Keratinocyte (primary cell): ENCODE data around the gene SNX3. TPM values are rescaled to one million over a fixed set of nuclear protein-coding genes. Genes with fewer than 3 reads are reported as not detected.

Source experiments
- DNase-seq: peaks from one replicate; pipeline ENCODE4 v3.0.0-alpha.2; 2011; ENCODE audit warnings: low read depth, missing footprints, low spot score
- FAIRE-seq: peaks from 2 replicates; lab custom pipeline; 2011; peaks lifted over from hg19 to GRCh38; lab: Jason Lieb, UNC
- H2AFZ ChIP-seq: 2 replicates; pipeline ENCODE4 v1.6.0; 2012; ENCODE audit warnings: low read length, control low read depth, inconsistent platforms; ENCODE audit not compliant: control insufficient read depth
- H3K27ac ChIP-seq: 2 replicates; pipeline ENCODE4 v1.5.1; 2011; ENCODE audit warnings: low read length; ENCODE audit not compliant: control insufficient read depth, insufficient read depth
- H3K27me3 ChIP-seq: 3 replicates; pipeline ENCODE4 v1.6.0; 2011; ENCODE audit warnings: low read length; ENCODE audit not compliant: control insufficient read depth, insufficient read depth; ENCODE audit errors: extremely low read depth
- H3K36me3 ChIP-seq, 2 experiments: 2 replicates in 1 of 2; 3 replicates in 1 of 2; pipeline ENCODE4 v1.5.1; 2011; ENCODE audit warnings: low read length in 2 of 2, mild to moderate bottlenecking in 1 of 2; ENCODE audit not compliant: control insufficient read depth in 2 of 2, insufficient read depth in 2 of 2; ENCODE audit errors: extremely low read depth in 1 of 2
- H3K4me1 ChIP-seq: 3 replicates; pipeline ENCODE4 v1.5.1; 2011; ENCODE audit warnings: low read length; ENCODE audit not compliant: control insufficient read depth, insufficient read depth; ENCODE audit errors: extremely low read depth
- H3K4me2 ChIP-seq: 3 replicates; pipeline ENCODE4 v1.6.0; 2011; ENCODE audit warnings: low read depth, low read length; ENCODE audit not compliant: control insufficient read depth, insufficient read depth; ENCODE audit errors: extremely low read depth
- H3K4me3 ChIP-seq, 3 experiments: fragments of 200-600 bp in 1 of 3; sonication (generic) in 1 of 3; 2 replicates in 2 of 3; 3 replicates in 1 of 3; pipeline ENCODE4 v1.5.1; 2011 to 2016; ENCODE audit warnings: low read length in 3 of 3, mild to moderate bottlenecking in 3 of 3, control low read depth in 2 of 3, inconsistent platforms in 1 of 3, low read depth in 1 of 3, mixed read lengths in 1 of 3, mixed run types in 1 of 3, moderate library complexity in 1 of 3; ENCODE audit not compliant: control insufficient read depth in 2 of 3, insufficient read depth in 2 of 3; ENCODE audit errors: extremely low read depth in 1 of 3
- H3K79me2 ChIP-seq: 2 replicates; pipeline ENCODE4 v1.6.0; 2012; ENCODE audit warnings: low read length; ENCODE audit not compliant: control insufficient read depth, insufficient read depth
- H3K9ac ChIP-seq: 3 replicates; pipeline ENCODE4 v1.6.0; 2011; ENCODE audit warnings: low read length; ENCODE audit not compliant: control insufficient read depth, insufficient read depth; ENCODE audit errors: extremely low read depth
- H3K9me1 ChIP-seq: 3 replicates; pipeline ENCODE4 v1.6.0; 2011; ENCODE audit warnings: low read length; ENCODE audit not compliant: control insufficient read depth, insufficient read depth; ENCODE audit errors: extremely low read depth
- H3K9me3 ChIP-seq: 2 replicates; pipeline ENCODE4 v1.5.1; 2012; ENCODE audit warnings: low read depth, low read length; ENCODE audit not compliant: control insufficient read depth
- H4K20me1 ChIP-seq: 3 replicates; pipeline ENCODE4 v1.6.0; 2011; ENCODE audit warnings: low read length; ENCODE audit not compliant: control insufficient read depth, insufficient read depth; ENCODE audit errors: extremely low read depth
- EZH2 ChIP-seq: IDR thresholded peaks from one replicate; pipeline ENCODE4 v1.6.1; 2012; ENCODE audit warnings: inconsistent platforms, mild to moderate bottlenecking, low read length, moderate library complexity
- dilution Hi-C: fragments of 300-500 bp; cut with MboI; formaldehyde crosslinking; loops from one replicate; pipeline ENCODE4 v1.7.0; 2020; ENCODE audit warnings: low sequenced_read_pairs; ENCODE audit not compliant: extremely low pct_ligation_motif_present
- polyA plus RNA-seq, 5 experiments: library from polyadenylated mRNA; depleted of rRNA in 3 of 5; stranded (reverse) in 3 of 5; stranded (forward) in 1 of 5; unstranded in 1 of 5; fragments of >200 nt; gene quantifications; 1 replicate in 1 of 5; 2 replicates in 3 of 5; 3 replicates in 1 of 5; pipeline versions ENCODE4 v1.2.1 to v1.2.3, GENCODE V29; 2011 to 2012; ENCODE audit warnings: missing spikeins in 2 of 5, low read depth in 1 of 5, low replicate concordance in 1 of 5
- TF ChIP-seq, protein P1 (sequence below), 3 experiments: IDR thresholded peaks in 1 of 3; conservative IDR thresholded peaks in 1 of 3; optimal IDR thresholded peaks in 1 of 3; 2 replicates in 2 of 3; 3 replicates in 1 of 3; pipeline versions ENCODE3 to v1.5.1; 2011; ENCODE audit warnings: low read length in 3 of 3, mild to moderate bottlenecking in 3 of 3, moderate library complexity in 2 of 3, control low read depth in 1 of 3, inconsistent platforms in 1 of 3; ENCODE audit not compliant: insufficient read depth in 2 of 3; ENCODE audit errors: extremely low read depth in 1 of 3

Gene SNX3
- polyA plus RNA-seq, 1 donor (not counting 4 experiments of a cell fraction or from before 2014, with no cell fraction given): 460 TPM

DNA sequence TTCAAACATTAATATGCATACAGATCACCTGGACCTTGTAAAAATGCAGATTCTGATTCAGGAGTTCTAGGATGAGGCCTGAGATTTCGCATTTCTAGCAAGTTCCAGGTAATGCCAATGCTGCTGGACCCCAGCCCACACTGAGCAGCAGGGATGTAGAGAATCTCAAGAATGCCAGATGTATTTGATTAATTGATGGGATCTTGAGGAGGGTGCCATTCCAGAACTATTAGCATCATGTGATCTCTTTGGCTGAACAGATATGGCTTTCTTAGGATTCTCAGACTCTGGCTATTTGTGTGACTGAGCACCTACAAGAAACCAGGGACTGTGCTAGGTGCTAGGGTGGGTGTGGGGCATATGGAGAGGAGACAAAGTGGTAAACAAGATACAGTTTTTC, 16.5 kb upstream of the SNX3 start:
- FAIRE-seq (no peak), DNase-seq (no peak)
- Histone ChIP-seq H3K4me1 (no peaks in the 10 kb centered on the region), H2AFZ (no peak overlapping the region), H3K79me2 (no peaks in the 10 kb centered on the region), H3K36me3 (no peaks in the 10 kb centered on the region), H4K20me1 (no peaks in the 10 kb centered on the region), H3K27me3 (no peaks in the 10 kb centered on the region), H3K4me2 (no peak overlapping the region), H3K9me3 (no peaks in the 10 kb centered on the region), H3K27ac (no peak overlapping the region), H3K9ac (no peak overlapping the region), H3K4me3 (no peak overlapping the region), H3K9me1 (no peaks in the 10 kb centered on the region)
- dilution Hi-C loops: no loop called here
- TF ChIP-seq, protein P1, sequence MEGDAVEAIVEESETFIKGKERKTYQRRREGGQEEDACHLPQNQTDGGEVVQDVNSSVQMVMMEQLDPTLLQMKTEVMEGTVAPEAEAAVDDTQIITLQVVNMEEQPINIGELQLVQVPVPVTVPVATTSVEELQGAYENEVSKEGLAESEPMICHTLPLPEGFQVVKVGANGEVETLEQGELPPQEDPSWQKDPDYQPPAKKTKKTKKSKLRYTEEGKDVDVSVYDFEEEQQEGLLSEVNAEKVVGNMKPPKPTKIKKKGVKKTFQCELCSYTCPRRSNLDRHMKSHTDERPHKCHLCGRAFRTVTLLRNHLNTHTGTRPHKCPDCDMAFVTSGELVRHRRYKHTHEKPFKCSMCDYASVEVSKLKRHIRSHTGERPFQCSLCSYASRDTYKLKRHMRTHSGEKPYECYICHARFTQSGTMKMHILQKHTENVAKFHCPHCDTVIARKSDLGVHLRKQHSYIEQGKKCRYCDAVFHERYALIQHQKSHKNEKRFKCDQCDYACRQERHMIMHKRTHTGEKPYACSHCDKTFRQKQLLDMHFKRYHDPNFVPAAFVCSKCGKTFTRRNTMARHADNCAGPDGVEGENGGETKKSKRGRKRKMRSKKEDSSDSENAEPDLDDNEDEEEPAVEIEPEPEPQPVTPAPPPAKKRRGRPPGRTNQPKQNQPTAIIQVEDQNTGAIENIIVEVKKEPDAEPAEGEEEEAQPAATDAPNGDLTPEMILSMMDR (optimal IDR thresholded peaks at IDR 0.05 in 1 of 3, IDR thresholded peaks at IDR 0.05 in 1 of 3, conservative IDR thresholded peaks at IDR 0.05 in 1 of 3; ENCODE audit: extremely low read depth in 1 of 3, insufficient read depth in 2 of 3, low read length in 3 of 3): no peak
- TF ChIP-seq EZH2: no peak

DNA sequence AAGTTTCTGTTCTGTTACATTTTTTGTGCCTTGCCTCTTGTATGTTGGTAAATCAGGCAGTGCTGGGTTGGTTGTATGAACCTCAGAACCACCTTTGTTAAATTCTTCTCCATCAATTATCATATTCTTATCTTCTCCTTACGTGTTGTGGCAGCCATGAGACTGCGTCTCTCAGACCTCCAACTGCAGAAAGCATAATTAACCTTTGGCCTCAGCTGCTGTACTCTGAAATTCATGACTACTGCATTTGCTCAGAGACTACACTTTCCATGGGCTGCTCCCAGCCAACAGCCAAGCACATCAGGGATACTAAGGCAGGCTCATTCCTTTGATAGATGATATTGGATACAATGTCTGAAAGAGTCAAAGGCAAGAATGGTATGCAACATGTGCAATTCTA, 15.1 kb upstream of the SNX3 start:
- dilution Hi-C loops: no loop called here
- Histone ChIP-seq H4K20me1 (no peaks in the 10 kb centered on the region), H3K79me2 (no peaks in the 10 kb centered on the region), H3K36me3 (no peaks in the 10 kb centered on the region), H2AFZ (no peak overlapping the region), H3K27ac (no peak overlapping the region), H3K9ac (no peak overlapping the region), H3K4me2 (no peak overlapping the region), H3K9me3 (no peaks in the 10 kb centered on the region), H3K4me3 (no peak overlapping the region), H3K4me1 (no peaks in the 10 kb centered on the region), H3K9me1 (no peaks in the 10 kb centered on the region), H3K27me3 (no peaks in the 10 kb centered on the region)
- DNase-seq: no peak
- TF ChIP-seq EZH2: no peak
- TF ChIP-seq, protein P1 (optimal IDR thresholded peaks at IDR 0.05 in 1 of 3, IDR thresholded peaks at IDR 0.05 in 1 of 3, conservative IDR thresholded peaks at IDR 0.05 in 1 of 3; ENCODE audit: extremely low read depth in 1 of 3, insufficient read depth in 2 of 3, low read length in 3 of 3): no peak
- FAIRE-seq: no peak
